Measurements from ENCODE around the gene TPBGL. TPM values are rescaled to one million over a fixed set of nuclear protein-coding genes. Genes with fewer than 3 reads are reported as not detected.
A peak's percentile ranks its signal among the peaks of the same experiment; 100 is the strongest.

The TPBGL gene
- total and polyA plus RNA-seq, 5 donors: 0.05 to 0.25 (median 0.09) TPM; not detected in 1

DNA sequence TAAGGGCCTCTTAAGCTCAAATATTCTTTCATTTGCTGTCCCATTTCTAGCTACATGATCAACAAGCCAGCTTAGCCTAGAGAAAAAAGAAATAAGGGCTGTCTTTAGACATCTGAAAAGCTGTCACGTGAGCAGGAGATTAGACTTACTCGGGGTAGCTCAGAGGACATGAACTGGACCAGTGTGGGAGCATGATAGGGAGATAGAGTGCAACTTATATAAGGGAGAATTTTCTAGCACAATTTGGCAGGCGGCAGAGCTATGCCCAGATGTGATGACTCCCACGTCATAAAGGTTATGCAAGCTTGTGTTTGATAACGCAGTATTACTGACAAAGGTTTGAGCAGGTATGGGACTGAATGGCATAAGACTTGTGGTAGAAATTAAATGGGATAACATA is 28.2 kb upstream of the TPBGL start:
- 68% methylated on average over 5 of the region's 5 CpGs for WGBS
- Histone ChIP-seq H3K4me3 (ENCODE audit: low read length) (no peak overlapping the region), H3K27ac (ENCODE audit: low read length) (no peak overlapping the region), H3K27me3 (ENCODE audit: control insufficient read depth, insufficient read depth) (no peaks in the 10 kb centered on the region), H3K4me1 (ENCODE audit: control insufficient read depth, insufficient read depth, low read length) (no peaks in the 10 kb centered on the region), H3K9me3 (ENCODE audit: control insufficient read depth, low read length) (no peaks in the 10 kb centered on the region)
- intact Hi-C loops (cut with DNase I): no loop called here
- no peak for ATAC-seq
- no peak for DNase-seq

DNA sequence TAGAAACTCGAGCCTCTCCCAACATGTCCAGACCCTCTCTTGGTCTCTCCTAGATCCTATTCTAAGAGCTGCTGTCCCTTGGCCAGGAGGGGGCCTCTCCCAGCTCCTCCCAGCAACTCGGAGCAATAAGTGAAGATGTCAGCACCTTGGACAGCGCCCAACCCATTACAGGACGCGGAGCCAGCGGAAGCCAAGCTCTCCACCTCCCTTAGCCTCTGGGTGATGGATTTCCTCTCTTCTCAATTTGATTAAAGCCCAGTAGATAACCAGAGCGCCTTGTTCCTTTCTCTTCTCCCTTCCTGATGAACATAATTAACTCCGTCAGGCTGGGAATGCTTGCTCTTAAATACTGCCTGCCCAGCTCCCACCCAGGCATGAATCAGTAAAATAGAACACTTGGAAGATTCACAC is 26.2 kb upstream of the TPBGL start:
- 3% methylated on average over 8 of the region's 8 CpGs for WGBS
- intact Hi-C loops (cut with DNase I): no loop called here
- Histone ChIP-seq H3K27me3 (ENCODE audit: control insufficient read depth, insufficient read depth) (no peaks in the 10 kb centered on the region), H3K4me1 (ENCODE audit: control insufficient read depth, insufficient read depth, low read length) (no peaks in the 10 kb centered on the region), H3K27ac (ENCODE audit: low read length) (no peak overlapping the region), H3K4me3 (ENCODE audit: low read length) (no peak overlapping the region), H3K9me3 (ENCODE audit: control insufficient read depth, low read length) (no peaks in the 10 kb centered on the region)
- DNase-seq (peak; percentile 85 to 92 (median 87)), ATAC-seq (peak; percentile 80 to 85)

DNA sequence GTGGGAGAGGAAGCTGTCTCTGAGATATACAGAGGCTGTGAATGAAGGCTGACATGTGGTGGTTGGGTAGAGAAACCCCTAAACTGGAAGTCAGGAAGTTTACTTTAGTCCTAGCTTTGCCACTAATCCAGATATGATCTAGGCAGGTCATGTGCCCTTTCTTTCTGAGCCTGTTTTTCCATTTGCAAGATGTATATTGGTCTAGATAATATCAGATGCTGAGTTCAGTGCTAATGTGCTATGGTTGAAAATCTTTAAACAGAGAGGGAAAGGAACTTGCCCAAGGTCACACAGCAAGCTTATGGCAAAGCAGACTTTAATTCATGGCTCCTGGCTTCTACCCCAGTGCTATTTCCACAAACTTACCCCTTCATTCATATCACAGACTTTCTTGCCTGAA is 25.7 kb upstream of the TPBGL start:
- no peaks in the 10 kb centered on the region for H3K27me3 ChIP-seq (ENCODE audit: control insufficient read depth, insufficient read depth)

DNA sequence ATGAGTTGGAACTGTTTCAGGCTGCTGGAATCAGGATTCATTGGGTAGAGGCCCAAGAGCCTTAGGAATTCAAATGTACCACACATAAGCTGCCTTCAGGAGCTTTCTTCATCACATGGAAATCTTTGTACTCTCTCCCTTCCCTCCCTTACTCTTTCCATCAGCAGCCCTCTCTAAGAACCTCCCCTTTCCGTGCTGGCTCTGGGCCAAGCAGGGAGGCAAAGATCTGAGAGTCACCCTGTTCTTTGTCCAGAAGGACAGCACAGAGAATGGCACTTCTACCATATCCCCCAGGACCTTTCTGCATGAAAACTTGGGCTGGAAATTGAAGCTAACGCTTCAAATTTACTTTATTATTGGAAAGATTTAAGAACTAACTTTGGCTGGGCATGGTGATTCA is 20.7 kb upstream of the TPBGL start:
- ATAC-seq: no peak
- 51% methylated on average over 2 of the region's 2 CpGs for WGBS

More for the DNA sequence above, 25.7 kb upstream of the TPBGL start:
- H3K27ac ChIP-seq (ENCODE audit: low read length): no peak overlapping the region
- intact Hi-C loops (cut with DNase I): no loop called here
- no peaks in the 10 kb centered on the region for H3K4me1 ChIP-seq (ENCODE audit: control insufficient read depth, insufficient read depth, low read length)
- ATAC-seq (no peak), DNase-seq (no peak)
- H3K4me3 ChIP-seq (ENCODE audit: low read length): no peak overlapping the region
- no peaks in the 10 kb centered on the region for H3K9me3 ChIP-seq (ENCODE audit: control insufficient read depth, low read length)

DNA sequence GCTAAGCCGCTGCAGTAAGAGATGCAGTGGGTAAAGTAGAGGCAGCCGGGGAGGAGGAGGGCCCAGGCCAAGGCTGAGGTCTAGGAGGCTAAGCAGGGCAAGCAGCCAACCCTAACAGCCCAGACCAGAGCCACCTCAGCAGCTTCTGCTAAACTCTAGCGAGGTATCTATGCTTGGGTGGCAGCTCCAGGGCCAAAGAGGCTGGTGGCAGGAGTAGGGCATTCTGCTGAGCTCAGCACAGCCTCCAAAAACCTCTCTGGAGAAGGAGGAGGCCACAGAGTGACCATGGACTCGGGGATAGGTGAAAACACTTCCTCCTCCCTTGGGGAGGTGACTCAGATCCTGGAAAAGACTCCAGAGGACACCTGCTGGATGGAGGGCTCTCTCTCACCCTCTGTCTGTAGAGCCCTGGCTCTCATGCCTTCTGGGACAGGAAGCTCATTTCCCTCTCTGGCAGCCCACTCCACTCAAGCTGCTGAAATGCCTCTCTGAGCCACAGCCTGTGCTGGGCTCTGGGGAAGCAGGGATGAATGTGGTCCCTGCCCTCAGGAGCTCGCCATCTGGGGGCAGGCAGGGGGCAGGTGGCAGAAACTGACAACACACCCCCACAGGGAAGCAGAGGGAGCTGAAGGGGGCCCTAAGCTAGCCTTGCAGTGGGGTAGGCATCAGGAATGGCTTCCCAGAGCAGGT is 16.5 kb upstream of the TPBGL start:
- Histone ChIP-seq H3K27ac (ENCODE audit: low read length) (no peak overlapping the region), H3K4me1 (ENCODE audit: control insufficient read depth, insufficient read depth, low read length) (no peaks in the 10 kb centered on the region), H3K9me3 (ENCODE audit: control insufficient read depth, low read length) (no peaks in the 10 kb centered on the region), H3K4me3 (ENCODE audit: low read length) (no peak overlapping the region), H3K27me3 (ENCODE audit: control insufficient read depth, insufficient read depth) (no peaks in the 10 kb centered on the region)
- ATAC-seq: no peak
- intact Hi-C loops (cut with DNase I): no loop called here
- no peak for DNase-seq
- 48% methylated on average over 5 of the region's 5 CpGs for WGBS

More for the DNA sequence above, 20.7 kb upstream of the TPBGL start:
- intact Hi-C loops (cut with DNase I): no loop called here
- H3K27me3 ChIP-seq (ENCODE audit: control insufficient read depth, insufficient read depth): no peaks in the 10 kb centered on the region
- H3K27ac ChIP-seq (ENCODE audit: low read length): no peak overlapping the region
- no peaks in the 10 kb centered on the region for H3K4me1 ChIP-seq (ENCODE audit: control insufficient read depth, insufficient read depth, low read length)
- no peaks in the 10 kb centered on the region for H3K9me3 ChIP-seq (ENCODE audit: control insufficient read depth, low read length)
- DNase-seq: no peak
- H3K4me3 ChIP-seq (ENCODE audit: low read length): no peak overlapping the region

DNA sequence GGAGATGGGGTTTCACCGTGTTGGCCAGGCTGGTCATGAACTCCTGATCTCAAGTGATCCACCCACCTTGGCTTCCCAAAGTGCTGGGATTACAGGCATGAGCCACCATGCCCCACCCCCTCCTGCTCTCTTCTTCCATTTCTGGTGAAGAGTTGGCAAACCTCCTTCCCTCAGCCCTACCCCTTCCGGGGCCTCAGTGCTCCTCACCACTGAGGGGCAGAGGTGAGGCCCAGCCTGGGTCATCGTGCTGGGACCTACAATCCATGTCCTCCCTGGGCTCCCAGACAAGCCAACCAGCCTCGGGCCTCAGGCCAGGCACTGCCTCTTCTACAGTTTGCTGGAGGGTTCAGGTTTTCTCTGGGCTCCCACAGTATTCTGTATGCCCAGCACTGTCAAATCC is 14.8 kb upstream of the TPBGL start:
- DNase-seq (no peak), ATAC-seq (no peak)
- Histone ChIP-seq H3K27me3 (ENCODE audit: control insufficient read depth, insufficient read depth) (no peaks in the 10 kb centered on the region), H3K4me3 (ENCODE audit: low read length) (no peak overlapping the region), H3K4me1 (ENCODE audit: control insufficient read depth, insufficient read depth, low read length) (no peaks in the 10 kb centered on the region), H3K9me3 (ENCODE audit: control insufficient read depth, low read length) (no peaks in the 10 kb centered on the region), H3K27ac (ENCODE audit: low read length) (no peak overlapping the region)
- 62% methylated on average over 4 of the region's 4 CpGs for WGBS
- intact Hi-C loops (cut with DNase I): no loop called here

DNA sequence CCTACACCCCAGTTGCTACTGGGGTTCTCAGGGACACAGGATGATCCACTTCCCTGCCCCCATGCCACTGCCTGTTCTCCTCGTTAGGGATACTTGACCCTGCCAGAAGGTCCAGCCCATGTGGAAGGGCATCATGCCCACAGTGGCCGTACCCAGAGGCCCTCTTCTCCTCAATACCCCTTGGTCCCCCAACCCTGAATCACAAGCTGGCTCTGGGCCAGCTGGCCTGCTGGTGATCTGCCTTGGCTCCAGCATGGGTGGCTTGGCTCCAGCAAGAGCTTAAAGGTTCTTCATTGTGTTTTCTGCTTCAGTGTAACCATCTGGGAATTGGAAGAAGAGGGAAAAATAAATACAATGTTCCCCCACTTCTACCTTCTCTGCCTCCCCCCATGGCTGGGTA is 11.1 kb upstream of the TPBGL start:
- no peak overlapping the region for H3K4me3 ChIP-seq (ENCODE audit: low read length)
- H3K4me1 ChIP-seq (ENCODE audit: control insufficient read depth, insufficient read depth, low read length): no peaks in the 10 kb centered on the region
- no peaks in the 10 kb centered on the region for H3K9me3 ChIP-seq (ENCODE audit: control insufficient read depth, low read length)
- no peaks in the 10 kb centered on the region for H3K27me3 ChIP-seq (ENCODE audit: control insufficient read depth, insufficient read depth)
- no peak overlapping the region for H3K27ac ChIP-seq (ENCODE audit: low read length)
- intact Hi-C loops (cut with DNase I): no loop called here
- ATAC-seq (no peak), DNase-seq (no peak)
- WGBS: 65% methylated on average over 2 of the region's 2 CpGs

DNA sequence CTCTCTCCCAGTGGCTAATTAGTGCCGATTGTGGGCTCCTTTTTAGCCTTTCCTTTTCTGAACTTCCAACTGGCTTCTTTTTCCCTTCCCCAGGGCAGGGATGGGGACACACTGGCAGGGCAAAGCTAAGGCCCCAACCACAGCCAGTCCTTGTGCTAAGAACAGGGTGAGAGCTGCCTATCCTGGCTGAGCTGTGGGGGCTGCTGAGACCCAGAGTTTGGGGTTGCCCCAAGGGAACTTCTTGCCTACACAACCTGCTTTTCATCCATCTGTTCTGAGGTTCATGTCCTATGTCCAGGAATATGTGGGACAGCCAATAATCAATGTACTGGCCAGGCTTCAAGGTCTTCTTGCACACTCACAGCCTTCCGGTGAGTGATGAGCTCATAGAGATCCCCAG is 10.0 kb upstream of the TPBGL start:
- DNase-seq (no peak), ATAC-seq (no peak)
- no peaks in the 10 kb centered on the region for H3K27me3 ChIP-seq (ENCODE audit: control insufficient read depth, insufficient read depth)
- no peaks in the 10 kb centered on the region for H3K4me1 ChIP-seq (ENCODE audit: control insufficient read depth, insufficient read depth, low read length)
- intact Hi-C loops (cut with DNase I): no loop called here
- H3K27ac ChIP-seq (ENCODE audit: low read length): no peak overlapping the region
- H3K9me3 ChIP-seq (ENCODE audit: control insufficient read depth, low read length): no peaks in the 10 kb centered on the region
- WGBS: 82% methylated on average over 2 of the region's 2 CpGs
- H3K4me3 ChIP-seq (ENCODE audit: low read length): no peak overlapping the region

DNA sequence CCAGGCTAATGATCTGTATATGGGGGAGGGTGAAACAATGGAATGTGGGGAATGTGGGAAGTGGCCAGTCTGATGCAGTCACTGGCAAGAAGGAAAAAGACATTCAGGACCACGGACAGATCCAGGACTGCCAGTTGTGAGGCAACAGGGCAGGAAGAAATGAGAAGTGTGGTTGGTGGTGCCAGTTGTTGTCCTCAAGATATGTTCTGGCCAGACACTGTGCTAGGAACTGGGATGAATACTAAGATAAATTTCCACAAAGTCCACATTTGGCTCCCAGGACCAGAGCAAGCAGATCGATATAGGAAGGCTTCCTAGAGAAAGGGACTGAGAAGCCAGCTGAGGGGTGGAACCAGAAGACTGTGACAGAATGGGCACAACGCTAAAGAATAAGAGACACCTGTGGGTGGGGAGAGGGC is 6.8 kb upstream of the TPBGL start:
- H3K9me3 ChIP-seq (ENCODE audit: control insufficient read depth, low read length): no peaks in the 10 kb centered on the region
- H3K4me1 ChIP-seq (ENCODE audit: control insufficient read depth, insufficient read depth, low read length): no peaks in the 10 kb centered on the region
- 47% methylated on average over 3 of the region's 3 CpGs for WGBS
- no peak for ATAC-seq
- DNase-seq: no peak
- intact Hi-C loops (cut with DNase I): no loop called here
- H3K27me3 ChIP-seq (ENCODE audit: control insufficient read depth, insufficient read depth): no peaks in the 10 kb centered on the region
- H3K27ac ChIP-seq (ENCODE audit: low read length): no peak overlapping the region
- no peak overlapping the region for H3K4me3 ChIP-seq (ENCODE audit: low read length)

DNA sequence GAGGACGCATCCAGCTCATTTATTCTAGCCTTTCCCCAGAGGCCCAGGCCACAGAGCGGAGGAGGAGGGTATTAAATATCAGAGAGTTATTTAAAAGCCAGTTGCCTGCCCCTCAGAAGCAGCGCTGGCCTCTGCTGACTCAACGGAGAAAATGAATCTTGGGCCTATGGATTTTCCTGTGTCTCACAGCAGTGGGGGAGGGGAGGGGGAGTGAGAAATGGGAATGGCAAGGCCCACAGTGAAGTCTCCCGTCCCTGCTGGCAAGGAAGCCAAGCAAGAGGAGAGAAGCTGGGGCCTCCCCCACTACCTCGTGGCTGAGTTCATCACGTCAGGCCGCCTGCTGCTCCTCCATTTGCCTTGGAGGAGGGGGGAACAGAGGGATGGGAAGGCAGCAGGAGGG is 4.5 kb upstream of the TPBGL start:
- Histone ChIP-seq H3K4me1 (ENCODE audit: control insufficient read depth, insufficient read depth, low read length) (no peaks in the 10 kb centered on the region), H3K9me3 (ENCODE audit: control insufficient read depth, low read length) (no peaks in the 10 kb centered on the region), H3K27me3 (ENCODE audit: control insufficient read depth, insufficient read depth) (no peaks in the 10 kb centered on the region), H3K4me3 (ENCODE audit: low read length) (no peak overlapping the region), H3K27ac (ENCODE audit: low read length) (no peak overlapping the region)
- WGBS: 44% methylated on average over 8 of the region's 8 CpGs
- no peak for DNase-seq
- ATAC-seq: no peak
- intact Hi-C loops (cut with DNase I): no loop called here

DNA sequence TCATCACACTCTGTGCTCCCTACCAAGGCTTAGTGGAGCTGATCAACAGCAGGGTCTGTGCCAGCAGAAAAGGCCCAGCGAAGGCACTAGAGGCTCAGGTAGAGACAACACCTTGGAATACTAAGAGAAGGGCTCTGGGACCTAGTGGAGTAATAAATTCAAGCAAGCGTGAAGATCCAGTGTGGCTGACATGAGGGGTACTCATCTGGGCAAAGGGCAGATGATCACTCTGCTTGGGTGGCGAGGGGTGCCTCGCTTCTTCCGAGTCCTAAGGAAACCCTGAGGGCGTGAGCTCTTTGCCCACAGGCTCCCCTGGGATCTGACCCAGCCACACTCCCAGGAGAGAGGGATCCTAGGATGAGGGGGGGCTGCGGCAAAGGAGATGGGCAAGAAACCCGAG is 3.5 kb upstream of the TPBGL start:
- intact Hi-C loops (cut with DNase I): no loop called here

More for the DNA sequence above, 3.5 kb upstream of the TPBGL start:
- DNase-seq (no peak), ATAC-seq (no peak)
- Histone ChIP-seq H3K27me3 (ENCODE audit: control insufficient read depth, insufficient read depth) (no peaks in the 10 kb centered on the region), H3K9me3 (ENCODE audit: control insufficient read depth, low read length) (no peaks in the 10 kb centered on the region), H3K27ac (ENCODE audit: low read length) (no peak overlapping the region), H3K4me1 (ENCODE audit: control insufficient read depth, insufficient read depth, low read length) (no peaks in the 10 kb centered on the region), H3K4me3 (ENCODE audit: low read length) (no peak overlapping the region)
- WGBS: 83% methylated on average over 8 of the region's 8 CpGs
